IMR-90 (cell line): ENCODE results near the gene INPP5B. TPM values are rescaled to one million over a fixed set of nuclear protein-coding genes. Genes with fewer than 3 reads are reported as not detected.

Experiments
- ATAC-seq: fragments of 200-7000 bp; cut with Tn5 transposase; 2 replicates; pipeline ENCODE4 v1.9.1; 2020; ENCODE audit warnings: low read depth, mild to moderate bottlenecking, moderate library complexity
- BruUV-seq: library from RNA; stranded (reverse); fragments of 400-500 nt; replicated peaks from 2 replicates; lab custom pipeline; 2021; lab: Mats Ljungman, UMichigan
- CTCF ChIA-PET: fragments of 300-600 bp; formaldehyde crosslinking; extraction: SDS; loops from one replicate; lab custom pipeline; 2021; ENCODE audit warnings: antibody characterized with exemption; lab: Yijun Ruan, JAX
- POLR2A ChIA-PET: fragments of 300-600 bp; sonication (Branson Sonifier 250); formaldehyde crosslinking; loops from one replicate; lab custom pipeline; 2022; ENCODE audit warnings: antibody characterized with exemption; ENCODE audit not compliant: unreplicated experiment; lab: Charles Lee
- DNase-seq: peaks from one replicate; pipeline ENCODE4 v3.0.0; 2013
- H2AFZ ChIP-seq: replicated peaks from 2 replicates; pipeline ENCODE3; 2013; ENCODE audit warnings: low read length, mild to moderate bottlenecking; ENCODE audit not compliant: poor library complexity
- H2AK5ac ChIP-seq: 2 replicates; pipeline ENCODE4 v1.6.1; 2013; ENCODE audit warnings: low read depth, low read length, inconsistent platforms
- H2AK9ac ChIP-seq: replicated peaks from 2 replicates; pipeline ENCODE3; 2013; ENCODE audit warnings: mild to moderate bottlenecking, low read depth, low read length, moderate library complexity; ENCODE audit not compliant: poor library complexity
- H2BK120ac ChIP-seq: 2 replicates; pipeline ENCODE4 v1.6.1; 2013; ENCODE audit warnings: low read depth, low read length, inconsistent platforms
- H2BK15ac ChIP-seq: 3 replicates; pipeline ENCODE4 v1.6.1; 2013; ENCODE audit warnings: low read depth, low read length, inconsistent platforms
- H2BK20ac ChIP-seq: 2 replicates; pipeline ENCODE4 v1.6.1; 2013; ENCODE audit warnings: low read depth, mild to moderate bottlenecking, inconsistent platforms, low read length, moderate library complexity
- H2BK5ac ChIP-seq: 2 replicates; pipeline ENCODE4 v1.6.1; 2013; ENCODE audit warnings: mild to moderate bottlenecking, low read depth, low read length, inconsistent platforms; ENCODE audit not compliant: poor library complexity, severe bottlenecking
- H3K14ac ChIP-seq: replicated peaks from 2 replicates; pipeline ENCODE4 v1.6.1; 2013; ENCODE audit warnings: low read depth, low read length, inconsistent platforms
- H3K18ac ChIP-seq: 2 replicates; pipeline ENCODE4 v1.6.1; 2013; ENCODE audit warnings: low read depth, low read length, control low read depth
- H3K23ac ChIP-seq: 2 replicates; pipeline ENCODE4 v1.6.1; 2013; ENCODE audit warnings: low read depth, low read length, inconsistent platforms
- H3K27ac ChIP-seq: 2 replicates; pipeline ENCODE4 v1.5.1; 2013; ENCODE audit warnings: mild to moderate bottlenecking, control low read depth, low read length; ENCODE audit not compliant: insufficient read depth
- H3K27me3 ChIP-seq: 2 replicates; pipeline ENCODE4 v1.6.1; 2013; ENCODE audit warnings: low read length; ENCODE audit not compliant: control insufficient read depth, insufficient read depth
- H3K36me3 ChIP-seq: 2 replicates; pipeline ENCODE4 v1.6.1; 2013; ENCODE audit warnings: low read length, mixed read lengths; ENCODE audit not compliant: control insufficient read depth, insufficient read depth
- H3K4ac ChIP-seq: 2 replicates; pipeline ENCODE4 v1.6.1; 2013; ENCODE audit warnings: low read depth, low read length, inconsistent platforms
- H3K4me1 ChIP-seq: 2 replicates; pipeline ENCODE4 v1.6.1; 2013; ENCODE audit warnings: low read length, mixed read lengths; ENCODE audit not compliant: control insufficient read depth, insufficient read depth
- H3K4me2 ChIP-seq: 2 replicates; pipeline ENCODE4 v1.6.1; 2013; ENCODE audit warnings: low read depth, mild to moderate bottlenecking, control low read depth, low read length, moderate library complexity
- H3K4me3 ChIP-seq: 2 replicates; pipeline ENCODE4 v1.5.1; 2013; ENCODE audit warnings: low read depth, mild to moderate bottlenecking, control low read depth, low read length, moderate library complexity; ENCODE audit not compliant: insufficient read depth
- H3K56ac ChIP-seq: 2 replicates; pipeline ENCODE4 v1.6.1; 2013; ENCODE audit warnings: low read length, inconsistent platforms; ENCODE audit not compliant: insufficient read depth; ENCODE audit errors: extremely low read depth
- H3K79me1 ChIP-seq, 2 experiments: 2 replicates each; pipeline ENCODE4 v1.6.1; 2013; ENCODE audit warnings: low read length in 2 of 2, inconsistent platforms in 1 of 2, low read depth in 1 of 2
- H3K9ac ChIP-seq: 2 replicates; pipeline ENCODE4 v1.6.1; 2013; ENCODE audit warnings: low read depth, low read length, control low read depth
- H3K9me1 ChIP-seq: 2 replicates; pipeline ENCODE4 v1.6.1; 2013; ENCODE audit warnings: low read length, inconsistent platforms; ENCODE audit not compliant: insufficient read depth
- H3K9me3 ChIP-seq: 2 replicates; pipeline ENCODE4 v1.6.1; 2013; ENCODE audit warnings: low read length; ENCODE audit not compliant: control insufficient read depth, insufficient read depth
- H4K20me1 ChIP-seq: 2 replicates; pipeline ENCODE4 v1.6.1; 2013; ENCODE audit warnings: low read length, inconsistent platforms; ENCODE audit not compliant: insufficient read depth
- H4K5ac ChIP-seq: 2 replicates; pipeline ENCODE4 v1.6.1; 2013; ENCODE audit warnings: mild to moderate bottlenecking, low read depth, low read length, control low read depth
- H4K8ac ChIP-seq, 2 experiments: 2 replicates each; pipeline ENCODE4 v1.6.1; 2013; ENCODE audit warnings: low read depth in 2 of 2, low read length in 2 of 2, control low read depth in 1 of 2, inconsistent platforms in 1 of 2
- H4K91ac ChIP-seq: 2 replicates; pipeline ENCODE4 v1.6.1; 2013; ENCODE audit warnings: low read depth, low read length, inconsistent platforms; ENCODE audit not compliant: insufficient read depth
- BHLHE40 ChIP-seq: fragments of 150-350 bp; IDR thresholded peaks from 2 replicates; pipeline ENCODE4 v1.6.1; 2016; ENCODE audit warnings: mild to moderate bottlenecking, low read depth, low read length
- CEBPB ChIP-seq: IDR thresholded peaks from 2 replicates; pipeline ENCODE4 v1.6.1; 2012; ENCODE audit warnings: low read depth, low read length, improper control_type of control experiment
- CHD1 ChIP-seq: IDR thresholded peaks from 2 replicates; pipeline ENCODE4 v1.6.1; 2012; ENCODE audit warnings: low read depth, low read length, improper control_type of control experiment
- FOS ChIP-seq: fragments of 150-350 bp; IDR thresholded peaks from 2 replicates; pipeline ENCODE4 v1.6.1; 2016; ENCODE audit warnings: low read depth, low read length
- MAFK ChIP-seq: IDR thresholded peaks from 2 replicates; pipeline ENCODE4 v1.6.1; 2012; ENCODE audit warnings: low read depth, low read length, improper control_type of control experiment
- MAZ ChIP-seq: IDR thresholded peaks from 2 replicates; pipeline ENCODE4 v1.6.1; 2012; ENCODE audit warnings: low read depth, mild to moderate bottlenecking, low read length, improper control_type of control experiment, moderate library complexity, borderline replicate concordance
- MXI1 ChIP-seq: IDR thresholded peaks from 2 replicates; pipeline ENCODE4 v1.6.1; 2012; ENCODE audit warnings: low read depth, mild to moderate bottlenecking, low read length, moderate library complexity, borderline replicate concordance
- NFE2L2 ChIP-seq: fragments of 150-350 bp; IDR thresholded peaks from 2 replicates; pipeline ENCODE4 v1.6.1; 2016; ENCODE audit warnings: low read depth, mild to moderate bottlenecking, low read length
- POLR2A ChIP-seq: IDR thresholded peaks from 2 replicates; pipeline ENCODE4 v1.6.1; 2012; ENCODE audit warnings: mild to moderate bottlenecking, low read depth, low read length
- RAD21 ChIP-seq: IDR thresholded peaks from 2 replicates; pipeline ENCODE4 v1.6.1; 2012; ENCODE audit warnings: low read length, improper control_type of control experiment
- RCOR1 ChIP-seq: IDR thresholded peaks from 2 replicates; pipeline ENCODE4 v1.6.1; 2012; ENCODE audit warnings: mild to moderate bottlenecking, low read length, improper control_type of control experiment; ENCODE audit not compliant: insufficient replicate concordance
- RFX5 ChIP-seq: IDR thresholded peaks from 2 replicates; pipeline ENCODE4 v1.8.0; 2012; ENCODE audit warnings: low read depth, mild to moderate bottlenecking, low read length, moderate library complexity
- SMC3 ChIP-seq: fragments of 150-350 bp; IDR thresholded peaks from 2 replicates; pipeline ENCODE4 v1.6.1; 2016; ENCODE audit warnings: low read depth, mild to moderate bottlenecking, antibody characterized with exemption, low read length, moderate library complexity
- WGBS, 2 experiments: methylation state at CpG; one replicate each; pipeline versions ENCODE4 v1.1.5 to v1.1.7; 2013; ENCODE audit warnings: missing lambda C conversion rate in 2 of 2; ENCODE audit not compliant: insufficient read length in 1 of 2; ENCODE audit errors: extremely low coverage in 2 of 2; 5-methylcytosine and 5-hydroxymethylcytosine counted together
- dilution Hi-C: fragments of 300-500 bp; cut with HindIII; formaldehyde crosslinking; loops from one replicate; pipeline ENCODE4 v1.14.3; 2018; ENCODE audit warnings: low sequenced_read_pairs; ENCODE audit not compliant: unreplicated experiment
- in situ Hi-C: fragments of 300-500 bp; cut with MboI; formaldehyde crosslinking; loops from 3 replicates; pipeline ENCODE4 v1.14.3; 2019; ENCODE audit warnings: low sequenced_read_pairs, inconsistent platforms, mixed read lengths
- intact Hi-C: fragments of 100-400 bp; cut with micrococcal nuclease; formaldehyde crosslinking; loops from 2 replicates; pipeline ENCODE4 v1.10.0; 2022
- polyA plus RNA-seq, 3 experiments: library from polyadenylated mRNA; depleted of rRNA; stranded (reverse); fragments of >200 nt; gene quantifications; 2 replicates each; pipeline ENCODE4 v1.2.3, GENCODE V29; 2012; ENCODE audit warnings: low replicate concordance in 1 of 3
- total RNA-seq: library from RNA; depleted of rRNA; stranded (reverse); fragments of >200 nt; gene quantifications from 2 replicates; pipeline ENCODE4 v1.2.3, GENCODE V29; 2012
- TF ChIP-seq, protein P1 (sequence below): fragments of 150-350 bp; IDR thresholded peaks from 2 replicates; pipeline ENCODE4 v1.6.1; 2017; ENCODE audit warnings: mild to moderate bottlenecking, antibody characterized with exemption, low read length, low read depth
- TF ChIP-seq, protein P2 (sequence below): conservative IDR thresholded peaks from 2 replicates; pipeline ENCODE4 v1.5.1; 2012; ENCODE audit warnings: mild to moderate bottlenecking, low read depth, low read length, improper control_type of control experiment
- TF ChIP-seq, protein P3 (sequence below): fragments of 150-350 bp; IDR thresholded peaks from 2 replicates; pipeline ENCODE4 v1.6.1; 2016; ENCODE audit warnings: low read depth, mild to moderate bottlenecking, low read length, moderate library complexity, borderline replicate concordance

Gene INPP5B
- total and polyA plus RNA-seq, 2 of the 4 experiments (the other 2 are of a cell fraction), result 9.4 to 20.4 TPM

DNA sequence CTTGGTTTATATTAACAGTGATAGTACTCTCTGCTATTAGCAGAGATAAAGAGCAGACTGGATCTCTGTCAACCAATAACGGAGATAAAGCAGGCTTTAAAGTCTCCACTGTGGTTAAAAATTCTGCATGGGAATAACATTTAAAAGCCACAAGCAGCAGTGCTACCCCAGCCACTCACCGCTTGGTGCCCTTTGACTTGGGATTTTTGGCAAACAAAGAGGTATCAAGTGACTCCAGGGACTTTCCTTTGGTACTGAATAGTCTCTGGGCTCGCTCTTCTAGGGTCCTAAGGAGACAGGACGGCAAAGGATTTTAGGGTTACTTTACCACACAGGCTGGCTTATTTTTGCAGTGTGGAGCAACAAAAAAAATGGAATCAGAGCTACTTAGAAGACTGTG, 31.7 kb upstream of the INPP5B start:
- H3K14ac ChIP-seq, result no peak overlapping the region
- no peak overlapping the region for H2BK15ac ChIP-seq
- no peak overlapping the region for H2AK5ac ChIP-seq
- H4K91ac ChIP-seq, result no peak overlapping the region
- dilution Hi-C loops, result no loop called here
- H3K9ac ChIP-seq, result no peak overlapping the region
- H2BK120ac ChIP-seq, result no peak overlapping the region
- peaks cover 53% of the 10 kb centered on the region for H3K36me3 ChIP-seq
- no peak overlapping the region for H2BK20ac ChIP-seq
- no peaks in the 10 kb centered on the region for H3K27me3 ChIP-seq
- H3K4ac ChIP-seq, result no peak overlapping the region
- H3K27ac ChIP-seq, result no peak overlapping the region
- H4K20me1 ChIP-seq, result no peaks in the 10 kb centered on the region
- no peaks in the 10 kb centered on the region for H3K9me3 ChIP-seq
- POLR2A ChIA-PET, result no interaction called here
- intact Hi-C loops, result no loop called here
- H2AFZ ChIP-seq, result no peak overlapping the region
- H3K4me1 ChIP-seq, result no peaks in the 10 kb centered on the region
- in situ Hi-C loops, result no loop called here
- CTCF ChIA-PET, result interaction anchor here (0.7 to 0.8 kb wide), 2 partner anchors 12 to 14 kb away, joined by 3 to 4 read pairs; no protein-coding TSS in a partner anchor
- H2AK9ac ChIP-seq, result no peak overlapping the region
- BruUV-seq, result no TSS peak
- no peak overlapping the region for H3K56ac ChIP-seq
- no peak overlapping the region for H3K4me2 ChIP-seq
- no peak overlapping the region for H4K8ac ChIP-seq
- no peaks in the 10 kb centered on the region for H3K9me1 ChIP-seq
- no peak overlapping the region for H4K5ac ChIP-seq
- H3K23ac ChIP-seq, result no peak overlapping the region
- TF ChIP-seq BHLHE40 (no peak), RCOR1 (no peak), MAZ (no peak), RAD21 (no peak), POLR2A (no peak), FOS (no peak), MAFK (no peak), SMC3 (no peak), NFE2L2 (no peak), CEBPB (no peak), CHD1 (no peak), RFX5 (no peak), MXI1 (no peak)
- TF ChIP-seq, protein P1, sequence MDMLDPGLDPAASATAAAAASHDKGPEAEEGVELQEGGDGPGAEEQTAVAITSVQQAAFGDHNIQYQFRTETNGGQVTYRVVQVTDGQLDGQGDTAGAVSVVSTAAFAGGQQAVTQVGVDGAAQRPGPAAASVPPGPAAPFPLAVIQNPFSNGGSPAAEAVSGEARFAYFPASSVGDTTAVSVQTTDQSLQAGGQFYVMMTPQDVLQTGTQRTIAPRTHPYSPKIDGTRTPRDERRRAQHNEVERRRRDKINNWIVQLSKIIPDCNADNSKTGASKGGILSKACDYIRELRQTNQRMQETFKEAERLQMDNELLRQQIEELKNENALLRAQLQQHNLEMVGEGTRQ, result no peak
- TF ChIP-seq, protein P2, sequence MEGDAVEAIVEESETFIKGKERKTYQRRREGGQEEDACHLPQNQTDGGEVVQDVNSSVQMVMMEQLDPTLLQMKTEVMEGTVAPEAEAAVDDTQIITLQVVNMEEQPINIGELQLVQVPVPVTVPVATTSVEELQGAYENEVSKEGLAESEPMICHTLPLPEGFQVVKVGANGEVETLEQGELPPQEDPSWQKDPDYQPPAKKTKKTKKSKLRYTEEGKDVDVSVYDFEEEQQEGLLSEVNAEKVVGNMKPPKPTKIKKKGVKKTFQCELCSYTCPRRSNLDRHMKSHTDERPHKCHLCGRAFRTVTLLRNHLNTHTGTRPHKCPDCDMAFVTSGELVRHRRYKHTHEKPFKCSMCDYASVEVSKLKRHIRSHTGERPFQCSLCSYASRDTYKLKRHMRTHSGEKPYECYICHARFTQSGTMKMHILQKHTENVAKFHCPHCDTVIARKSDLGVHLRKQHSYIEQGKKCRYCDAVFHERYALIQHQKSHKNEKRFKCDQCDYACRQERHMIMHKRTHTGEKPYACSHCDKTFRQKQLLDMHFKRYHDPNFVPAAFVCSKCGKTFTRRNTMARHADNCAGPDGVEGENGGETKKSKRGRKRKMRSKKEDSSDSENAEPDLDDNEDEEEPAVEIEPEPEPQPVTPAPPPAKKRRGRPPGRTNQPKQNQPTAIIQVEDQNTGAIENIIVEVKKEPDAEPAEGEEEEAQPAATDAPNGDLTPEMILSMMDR, result no peak
- TF ChIP-seq, protein P3, sequence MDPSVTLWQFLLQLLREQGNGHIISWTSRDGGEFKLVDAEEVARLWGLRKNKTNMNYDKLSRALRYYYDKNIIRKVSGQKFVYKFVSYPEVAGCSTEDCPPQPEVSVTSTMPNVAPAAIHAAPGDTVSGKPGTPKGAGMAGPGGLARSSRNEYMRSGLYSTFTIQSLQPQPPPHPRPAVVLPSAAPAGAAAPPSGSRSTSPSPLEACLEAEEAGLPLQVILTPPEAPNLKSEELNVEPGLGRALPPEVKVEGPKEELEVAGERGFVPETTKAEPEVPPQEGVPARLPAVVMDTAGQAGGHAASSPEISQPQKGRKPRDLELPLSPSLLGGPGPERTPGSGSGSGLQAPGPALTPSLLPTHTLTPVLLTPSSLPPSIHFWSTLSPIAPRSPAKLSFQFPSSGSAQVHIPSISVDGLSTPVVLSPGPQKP, result no peak
- no peak overlapping the region for H2BK5ac ChIP-seq
- WGBS, 2 experiments, result no CpG with 5 or more reads among the region's 4 CpGs
- no peak overlapping the region for H3K4me3 ChIP-seq
- no peak overlapping the region for H3K18ac ChIP-seq
- H3K79me1 ChIP-seq, result peaks cover 0 to under 1% of the 10 kb centered on the region in 2 experiments; a peak in 1 of 4 replicates
- DNase-seq (no peak), ATAC-seq (no peak)
